DMS 273 (cell line): Measurements from ENCODE around the gene VAX1.

ENCODE experiments used
- DNase-seq: peaks from one replicate; lab custom pipeline; 2025; ENCODE audit not compliant: unreplicated experiment; lab: John Stamatoyannopoulos, UW

The VAX1 gene

GRCh38 chr10:117164592-117165537 lies 26.8 kb upstream of the VAX1 start:
- no peak for DNase-seq

GRCh38 chr10:117163954-117164548 lies 26.0 kb upstream of the VAX1 start:
- no peak for DNase-seq

GRCh38 chr10:117163061-117163953 lies 25.2 kb upstream of the VAX1 start:
- peak; percentile 71 for DNase-seq

- peak; percentile 65 for DNase-seq
These were observed 24.3 kb upstream of the VAX1 start for GRCh38 chr10:117162093-117163060.

GRCh38 chr10:117161386-117162033 lies 23.4 kb upstream of the VAX1 start:
- DNase-seq, result no peak

GRCh38 chr10:117160567-117160966 lies 22.5 kb upstream of the VAX1 start:
- DNase-seq, result no peak

GRCh38 chr10:117159390-117159789 lies 21.3 kb upstream of the VAX1 start:
- no peak for DNase-seq

- DNase-seq, result no peak
These were observed 20.2 kb upstream of the VAX1 start for GRCh38 chr10:117158297-117158696.

- DNase-seq, result peak; percentile 15
These were observed 14.6 kb upstream of the VAX1 start for GRCh38 chr10:117152668-117153067.

GRCh38 chr10:117148284-117148683 lies 10.2 kb upstream of the VAX1 start:
- no peak for DNase-seq

- no peak for DNase-seq
These were observed 6.9 kb upstream of the VAX1 start for GRCh38 chr10:117145019-117145418.

GRCh38 chr10:117143103-117143823 lies 5.2 kb upstream of the VAX1 start:
- DNase-seq, result no peak

GRCh38 chr10:117140525-117140902 lies 2.4 kb upstream of the VAX1 start:
- no peak for DNase-seq

- DNase-seq, result no peak
These were observed 1.8 kb upstream of the VAX1 start for GRCh38 chr10:117139581-117140524.

GRCh38 chr10:117138838-117139580 lies 939 bp upstream of the VAX1 start:
- peak; percentile 8 for DNase-seq

- no peak for DNase-seq
These were observed 799 bp downstream of the VAX1 start for GRCh38 chr10:117137031-117137910.
